Activated naive CD4-positive, alpha-beta T cell treated with anti-CD3 and anti-CD28 coated beads, Interleukin-2, amount 50 U/mL, for 72 hours (primary cell): Measurements from ENCODE around the gene ATXN7L1. TPM values are rescaled to one million over a fixed set of nuclear protein-coding genes. Genes with fewer than 3 reads are reported as not detected.
A peak's percentile ranks its signal among the peaks of the same experiment; 100 is the strongest.
"Not testable (repeated sequence)": the region's sequence is repeated elsewhere in the genome, so short reads cannot be mapped to it uniquely, and the experiment has no call there.

Experiments
- ATAC-seq, 2 donors: fragments of 150-1000 bp; cut with Tn5 transposase; 2 replicates each; pipeline ENCODE4 v1.10.0; 2021; ENCODE audit warnings: mild to moderate bottlenecking in 2 of 2, moderate library complexity in 2 of 2
- DNase-seq, 2 donors: peaks; one replicate each; pipeline ENCODE4 v3.0.0; 2021 to 2022; ENCODE audit warnings: low spot score in 2 of 2
- H3K27ac Mint-ChIP-seq, 2 donors: one replicate each; pipeline ENCODE4 v1.8.0; 2022; ENCODE audit warnings: mild to moderate bottlenecking in 2 of 2, mixed read lengths in 2 of 2
- H3K36me3 Mint-ChIP-seq, 2 donors: one replicate each; pipeline ENCODE4 v1.8.0; 2022; ENCODE audit warnings: mixed read lengths in 2 of 2
- H3K9me3 Mint-ChIP-seq, 2 donors: one replicate each; pipeline ENCODE4 v1.8.0; 2022; ENCODE audit warnings: mixed read lengths in 2 of 2
- total RNA-seq, 2 donors: library from RNA; stranded (reverse); gene quantifications; one replicate each; pipeline ENCODE4 v1.2.3, GENCODE V29; 2022

ATXN7L1 gene
- total RNA-seq, 2 donors from 2014 or later = 7.3 to 10.8 TPM

GRCh38 chr7:105805447-105806019 lies 70.9 kb downstream of the ATXN7L1 start:
- no peaks in the 10 kb centered on the region for H3K9me3 Mint-ChIP-seq

GRCh38 chr7:105803429-105803736 lies 73.0 kb downstream of the ATXN7L1 start:
- DNase-seq (no peak), ATAC-seq (no peak)
- Mint-ChIP-seq H3K27ac (no peak overlapping the region), H3K9me3 (no peaks in the 10 kb centered on the region), H3K36me3 (no peaks in the 10 kb centered on the region)

More at GRCh38 chr7:105805447-105806019, 70.9 kb downstream of the ATXN7L1 start:
- peaks cover 4 to 7% of the 10 kb centered on the region in 2 donors for H3K36me3 Mint-ChIP-seq
- H3K27ac Mint-ChIP-seq = peak overlapping the region in 1 of 2 donors; percentile 91
- DNase-seq = no peak
- no peak for ATAC-seq

- H3K9me3 Mint-ChIP-seq = no peaks in the 10 kb centered on the region
- H3K27ac Mint-ChIP-seq = no peak overlapping the region
- no peak for ATAC-seq
- no peak for DNase-seq
- no peaks in the 10 kb centered on the region for H3K36me3 Mint-ChIP-seq
Observed at GRCh38 chr7:105802604-105803428, 73.6 kb downstream of the ATXN7L1 start.

GRCh38 chr7:105800849-105801534 lies 75.4 kb downstream of the ATXN7L1 start:
- DNase-seq = no peak
- H3K36me3 Mint-ChIP-seq = no peaks in the 10 kb centered on the region
- peak overlapping the region in 1 of 2 donors; percentile 68 for H3K27ac Mint-ChIP-seq
- H3K9me3 Mint-ChIP-seq = no peaks in the 10 kb centered on the region
- ATAC-seq = peak; percentile 41 to 42

GRCh38 chr7:105800442-105800841 lies 76.0 kb downstream of the ATXN7L1 start:
- no peaks in the 10 kb centered on the region for H3K9me3 Mint-ChIP-seq

GRCh38 chr7:105799677-105800076 lies 76.7 kb downstream of the ATXN7L1 start:
- DNase-seq (no peak), ATAC-seq (no peak)
- Mint-ChIP-seq H3K27ac (peak overlapping the region in 1 of 2 donors; percentile 68), H3K9me3 (no peaks in the 10 kb centered on the region), H3K36me3 (no peaks in the 10 kb centered on the region)

More at GRCh38 chr7:105800442-105800841, 76.0 kb downstream of the ATXN7L1 start:
- Mint-ChIP-seq H3K27ac (peak overlapping the region; percentile 58 to 68), H3K36me3 (no peaks in the 10 kb centered on the region)
- peak; percentile 93 for ATAC-seq
- no peak for DNase-seq

- ATAC-seq (no peak), DNase-seq (no peak)
- no peak overlapping the region for H3K27ac Mint-ChIP-seq
- no peaks in the 10 kb centered on the region for H3K9me3 Mint-ChIP-seq
- H3K36me3 Mint-ChIP-seq = no peaks in the 10 kb centered on the region
Observed at GRCh38 chr7:105799006-105799405, 77.4 kb downstream of the ATXN7L1 start.

GRCh38 chr7:105797652-105798051 lies 78.7 kb downstream of the ATXN7L1 start:
- no peak for ATAC-seq
- H3K27ac Mint-ChIP-seq = no peak overlapping the region
- no peak for DNase-seq
- no peaks in the 10 kb centered on the region for H3K36me3 Mint-ChIP-seq
- H3K9me3 Mint-ChIP-seq = no peaks in the 10 kb centered on the region

- ATAC-seq = no peak
- no peaks in the 10 kb centered on the region for H3K36me3 Mint-ChIP-seq
Observed at GRCh38 chr7:105796365-105796764, 80.0 kb downstream of the ATXN7L1 start.

GRCh38 chr7:105794741-105795729 lies 81.4 kb downstream of the ATXN7L1 start:
- Mint-ChIP-seq H3K27ac (no peak overlapping the region), H3K9me3 (no peaks in the 10 kb centered on the region), H3K36me3 (no peaks in the 10 kb centered on the region)
- DNase-seq (no peak), ATAC-seq (no peak)

More at GRCh38 chr7:105796365-105796764, 80.0 kb downstream of the ATXN7L1 start:
- DNase-seq = no peak
- Mint-ChIP-seq H3K27ac (no peak overlapping the region), H3K9me3 (no peaks in the 10 kb centered on the region)

- Mint-ChIP-seq H3K36me3 (no peaks in the 10 kb centered on the region), H3K9me3 (no peaks in the 10 kb centered on the region), H3K27ac (no peak overlapping the region)
- DNase-seq = no peak
- ATAC-seq = no peak
Observed at GRCh38 chr7:105792488-105793370, 83.7 kb downstream of the ATXN7L1 start.

GRCh38 chr7:105791926-105792325 lies 84.5 kb downstream of the ATXN7L1 start:
- DNase-seq (no peak), ATAC-seq (no peak)
- H3K27ac Mint-ChIP-seq = no peak overlapping the region

GRCh38 chr7:105790996-105791395 lies 85.4 kb downstream of the ATXN7L1 start:
- ATAC-seq (peak in 1 of 2 donors; percentile 93), DNase-seq (no peak)
- Mint-ChIP-seq H3K27ac (no peak overlapping the region), H3K9me3 (no peaks in the 10 kb centered on the region), H3K36me3 (no peaks in the 10 kb centered on the region)

More at GRCh38 chr7:105791926-105792325, 84.5 kb downstream of the ATXN7L1 start:
- Mint-ChIP-seq H3K36me3 (no peaks in the 10 kb centered on the region), H3K9me3 (no peaks in the 10 kb centered on the region)

- H3K9me3 Mint-ChIP-seq, H3K36me3 Mint-ChIP-seq, ATAC-seq: not testable (repeated sequence)
Observed at GRCh38 chr7:105790452-105790851, 85.9 kb downstream of the ATXN7L1 start.

GRCh38 chr7:105788816-105789349 lies 87.5 kb downstream of the ATXN7L1 start:
- no peaks in the 10 kb centered on the region for H3K9me3 Mint-ChIP-seq
- no peak overlapping the region for H3K27ac Mint-ChIP-seq
- ATAC-seq (no peak), DNase-seq (no peak)
- H3K36me3 Mint-ChIP-seq = no peaks in the 10 kb centered on the region

More at GRCh38 chr7:105790452-105790851, 85.9 kb downstream of the ATXN7L1 start:
- H3K27ac Mint-ChIP-seq, DNase-seq: not testable (repeated sequence)
